Gastrocnemius medialis (tissue), 4 donors: ENCODE data around the gene METTL8. TPM values are rescaled to one million over a fixed set of nuclear protein-coding genes. Genes with fewer than 3 reads are reported as not detected.
"Not testable (repeated sequence)": the region's sequence is repeated elsewhere in the genome, so short reads cannot be mapped to it uniquely, and the experiment has no call there.

ENCODE experiments used
- ATAC-seq, 2 donors: fragments of 150-250 bp; one replicate each; pipeline ENCODE4 v1.9.1; 2016
- DNase-seq, 2 donors: peaks; one replicate each; pipeline ENCODE4 v3.0.0-alpha.2; 2019
- H3K27ac ChIP-seq, 4 donors: fragments of 200-600 bp; sonication (generic); 1 replicate in 1 of 4; 2 replicates in 3 of 4; pipeline ENCODE4 v1.5.1; 2016 to 2018; ENCODE audit warnings: mild to moderate bottlenecking in 2 of 4, moderate library complexity in 1 of 4
- H3K27me3 ChIP-seq, 3 donors: fragments of 200-600 bp; sonication (generic) in 2 of 3; 1 replicate in 1 of 3; 2 replicates in 2 of 3; pipeline versions ENCODE4 v1.5.1 to v1.6.0; 2016 to 2019; ENCODE audit warnings: mild to moderate bottlenecking in 1 of 3, moderate library complexity in 1 of 3
- H3K36me3 ChIP-seq, 2 donors: fragments of 200-600 bp; sonication (generic) in 1 of 2; one replicate each; pipeline ENCODE4 v1.5.1; 2017 to 2018
- H3K4me1 ChIP-seq, 2 donors: fragments of 200-600 bp; sonication (generic) in 1 of 2; one replicate each; pipeline ENCODE4 v1.5.1; 2016 to 2017; ENCODE audit warnings: mild to moderate bottlenecking in 2 of 2
- H3K4me3 ChIP-seq, 4 donors: fragments of 200-600 bp; sonication (generic) in 3 of 4; 1 replicate in 1 of 4; 2 replicates in 3 of 4; pipeline ENCODE4 v1.5.1; 2016 to 2019; ENCODE audit warnings: mild to moderate bottlenecking in 2 of 4
- H3K9me3 ChIP-seq, 3 donors: fragments of 200-600 bp; sonication (generic) in 2 of 3; 1 replicate in 1 of 3; 2 replicates in 2 of 3; pipeline ENCODE4 v1.5.1; 2016 to 2019
- CTCF ChIP-seq, 5 experiments: fragments of 450-650 bp in 3 of 5; fragments of 200-600 bp in 2 of 5; sonication (generic) in 2 of 5; IDR thresholded peaks in 4 of 5; conservative IDR thresholded peaks in 1 of 5; 1 replicate in 4 of 5; 2 replicates in 1 of 5; pipeline ENCODE4 v1.5.1; 2016 to 2019; ENCODE audit warnings: antibody characterized with exemption in 5 of 5, mild to moderate bottlenecking in 3 of 5, moderate library complexity in 3 of 5
- POLR2A ChIP-seq, 2 donors: fragments of 450-650 bp; IDR thresholded peaks; one replicate each; pipeline ENCODE4 v1.6.1; 2017; ENCODE audit warnings: antibody characterized with exemption in 2 of 2, mild to moderate bottlenecking in 2 of 2, moderate library complexity in 2 of 2
- in situ Hi-C, 4 donors: fragments of 200-750 bp; cut with MboI; loops; one replicate each; pipeline versions ENCODE4 v1.15.0 to v1.8.0; 2017; ENCODE audit warnings: low sequenced_read_pairs in 4 of 4
- intact Hi-C: fragments of 100-400 bp; cut with DNase I; formaldehyde crosslinking; loops from one replicate; pipeline ENCODE4 v1.15.1; 2023; ENCODE audit warnings: low total_unique reads
- total RNA-seq, 4 donors: library from RNA; depleted of rRNA; stranded (reverse); fragments of >200 nt; gene quantifications; one replicate each; pipeline versions ENCODE4 v1.1.0 to v1.2.3, GENCODE V29; 2016

Gene METTL8
- total RNA-seq, 4 donors from 2014 or later = 10.3 to 22.0 (median 11.0) TPM

- TF ChIP-seq CTCF (IDR thresholded peaks at IDR 0.05 in 4 of 5, conservative IDR thresholded peaks at IDR 0.05 in 1 of 5) (no peak), POLR2A (IDR thresholded peaks at IDR 0.05) (no peak)
- Histone ChIP-seq H3K9me3 (no peaks in the 10 kb centered on the region), H3K4me1 (no peaks in the 10 kb centered on the region), H3K4me3 (no peak overlapping the region), H3K36me3 (no peaks in the 10 kb centered on the region), H3K27me3 (no peaks in the 10 kb centered on the region), H3K27ac (no peak overlapping the region)
- in situ Hi-C loops (no loop called here), intact Hi-C loops (no loop called here)
- DNase-seq (no peak), ATAC-seq (no peak)
Observed at GRCh38 chr2:171362396-171362795, 71.4 kb downstream of the METTL8 start.

- Histone ChIP-seq H3K9me3 (no peaks in the 10 kb centered on the region), H3K4me1 (no peaks in the 10 kb centered on the region), H3K27ac (no peak overlapping the region), H3K36me3 (no peaks in the 10 kb centered on the region), H3K27me3 (no peaks in the 10 kb centered on the region), H3K4me3 (no peak overlapping the region)
- in situ Hi-C loops (no loop called here), intact Hi-C loops (no loop called here)
- TF ChIP-seq CTCF (IDR thresholded peaks at IDR 0.05 in 4 of 5, conservative IDR thresholded peaks at IDR 0.05 in 1 of 5) = no peak
- TF ChIP-seq POLR2A (IDR thresholded peaks at IDR 0.05) = no peak
- DNase-seq (no peak), ATAC-seq (no peak)
Observed at GRCh38 chr2:171360905-171361304, 72.9 kb downstream of the METTL8 start.

- H3K4me1 ChIP-seq, H3K27me3 ChIP-seq, H3K27ac ChIP-seq, ATAC-seq, H3K36me3 ChIP-seq, intact Hi-C loops, in situ Hi-C loops, DNase-seq, H3K4me3 ChIP-seq, H3K9me3 ChIP-seq: not testable (repeated sequence)
Observed at GRCh38 chr2:171353746-171354145, 80.0 kb downstream of the METTL8 start.

- TF ChIP-seq CTCF (IDR thresholded peaks at IDR 0.05 in 4 of 5, conservative IDR thresholded peaks at IDR 0.05 in 1 of 5) (no peak), POLR2A (IDR thresholded peaks at IDR 0.05) (no peak)
- in situ Hi-C loops = no loop called here
- H3K27ac ChIP-seq = peak overlapping the region in 1 of 4 donors; percentile 12
Observed at GRCh38 chr2:171348056-171348455, 85.7 kb downstream of the METTL8 start.

DNA sequence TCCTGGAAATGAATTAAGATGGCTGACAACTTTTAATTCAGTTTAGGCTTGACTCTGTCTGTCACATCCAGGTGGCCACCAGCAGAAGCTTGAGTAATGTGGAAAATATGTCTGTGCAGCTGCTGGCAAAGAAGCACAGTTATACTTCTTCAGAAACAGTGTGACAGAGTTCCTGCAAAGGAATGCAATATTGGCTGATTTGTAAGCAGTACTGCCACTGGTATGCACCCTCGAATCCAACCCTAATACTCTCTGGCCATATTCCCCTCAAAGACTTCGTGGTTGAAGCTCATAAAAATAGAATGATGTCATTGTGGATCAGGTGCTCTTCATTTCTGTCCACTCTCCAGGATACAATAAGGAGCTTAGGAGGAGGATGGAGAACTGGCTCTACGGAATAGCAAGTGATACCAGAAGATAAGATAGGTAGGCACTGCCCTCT, 86.2 kb downstream of the METTL8 start:
- no peaks in the 10 kb centered on the region for H3K9me3 ChIP-seq
- no peak overlapping the region for H3K4me3 ChIP-seq
- peaks cover 7 to 14% of the 10 kb centered on the region in 2 donors for H3K4me1 ChIP-seq
- H3K27me3 ChIP-seq = no peaks in the 10 kb centered on the region
- no peak for TF ChIP-seq POLR2A (IDR thresholded peaks at IDR 0.05)
- TF ChIP-seq CTCF (IDR thresholded peaks at IDR 0.05 in 4 of 5, conservative IDR thresholded peaks at IDR 0.05 in 1 of 5) = no peak
- no peaks in the 10 kb centered on the region for H3K36me3 ChIP-seq
- intact Hi-C loops = no loop called here
- ATAC-seq (peak; percentile 50 to 75), DNase-seq (peak in 1 of 2 donors; percentile 23)
- in situ Hi-C loops = no loop called here
- H3K27ac ChIP-seq = peak overlapping the region in 1 of 4 donors; percentile 12

More at GRCh38 chr2:171348056-171348455, 85.7 kb downstream of the METTL8 start:
- Histone ChIP-seq H3K36me3 (no peaks in the 10 kb centered on the region), H3K4me1 (peaks cover 7 to 14% of the 10 kb centered on the region in 2 donors), H3K27me3 (no peaks in the 10 kb centered on the region), H3K4me3 (no peak overlapping the region), H3K9me3 (no peaks in the 10 kb centered on the region)
- ATAC-seq (no peak), DNase-seq (no peak)
- intact Hi-C loops = no loop called here
